ENCODE data around the gene HORMAD2.
"Not testable (repeated sequence)": the region's sequence is repeated elsewhere in the genome, so short reads cannot be mapped to it uniquely, and the experiment has no call there.

- TF ChIP-seq, protein P1, sequence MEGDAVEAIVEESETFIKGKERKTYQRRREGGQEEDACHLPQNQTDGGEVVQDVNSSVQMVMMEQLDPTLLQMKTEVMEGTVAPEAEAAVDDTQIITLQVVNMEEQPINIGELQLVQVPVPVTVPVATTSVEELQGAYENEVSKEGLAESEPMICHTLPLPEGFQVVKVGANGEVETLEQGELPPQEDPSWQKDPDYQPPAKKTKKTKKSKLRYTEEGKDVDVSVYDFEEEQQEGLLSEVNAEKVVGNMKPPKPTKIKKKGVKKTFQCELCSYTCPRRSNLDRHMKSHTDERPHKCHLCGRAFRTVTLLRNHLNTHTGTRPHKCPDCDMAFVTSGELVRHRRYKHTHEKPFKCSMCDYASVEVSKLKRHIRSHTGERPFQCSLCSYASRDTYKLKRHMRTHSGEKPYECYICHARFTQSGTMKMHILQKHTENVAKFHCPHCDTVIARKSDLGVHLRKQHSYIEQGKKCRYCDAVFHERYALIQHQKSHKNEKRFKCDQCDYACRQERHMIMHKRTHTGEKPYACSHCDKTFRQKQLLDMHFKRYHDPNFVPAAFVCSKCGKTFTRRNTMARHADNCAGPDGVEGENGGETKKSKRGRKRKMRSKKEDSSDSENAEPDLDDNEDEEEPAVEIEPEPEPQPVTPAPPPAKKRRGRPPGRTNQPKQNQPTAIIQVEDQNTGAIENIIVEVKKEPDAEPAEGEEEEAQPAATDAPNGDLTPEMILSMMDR (IDR thresholded peaks at IDR 0.05), result not testable (repeated sequence)
- not testable (repeated sequence) for TF ChIP-seq POLR2A, EP300 (IDR thresholded peaks at IDR 0.05)
Measured at GRCh38 chr22:30059346-30060020, 20.8 kb upstream of the HORMAD2 start.

Data from tibial nerve (tissue), 4 donors.